ENCODE measurements around the gene BTBD1. TPM values are rescaled to one million over a fixed set of nuclear protein-coding genes. Genes with fewer than 3 reads are reported as not detected.
A peak's percentile ranks its signal among the peaks of the same experiment; 100 is the strongest.

Gene BTBD1
- total RNA-seq, 4 donors from 2014 or later = 79.8 to 105 (median 99.4) TPM

GRCh38 chr15:82995076-82995475 lies 72.0 kb downstream of the BTBD1 start:
- peaks cover 0 to 4% (median 1%) of the 10 kb centered on the region in 4 donors for H3K4me1 ChIP-seq
- TF ChIP-seq POLR2A (IDR thresholded peaks at IDR 0.05) = no peak
- no peak for TF ChIP-seq CTCF (IDR thresholded peaks at IDR 0.05)
- TF ChIP-seq EP300 (IDR thresholded peaks at IDR 0.05) = no peak
- H3K4me3 ChIP-seq = no peak overlapping the region
- DNase-seq (ENCODE audit: low spot score in 2 of 2) = no peak
- no peaks in the 10 kb centered on the region for H3K27me3 ChIP-seq
- peaks cover 0 to 26% (median 0%) of the 10 kb centered on the region in 3 donors for H3K36me3 ChIP-seq
- WGBS, 2 donors = 83 to 97% methylated on average over 2 of the region's 2 CpGs
- H3K9me3 ChIP-seq = no peaks in the 10 kb centered on the region
- H3K27ac ChIP-seq = no peak overlapping the region

- H3K36me3 ChIP-seq = peaks cover 0 to 41% (median 0%) of the 10 kb centered on the region in 3 donors
- no peak overlapping the region for H3K4me3 ChIP-seq
- no peak overlapping the region for H3K27ac ChIP-seq
- DNase-seq (ENCODE audit: low spot score in 2 of 2) = no peak
- TF ChIP-seq EP300 (IDR thresholded peaks at IDR 0.05) (no peak), POLR2A (IDR thresholded peaks at IDR 0.05) (no peak)
- H3K9me3 ChIP-seq = no peaks in the 10 kb centered on the region
- H3K27me3 ChIP-seq = no peaks in the 10 kb centered on the region
- WGBS, 2 donors = 55 to 56% methylated on average over 4 of the region's 4 CpGs
- peaks cover 0 to under 1% (median 0%) of the 10 kb centered on the region in 4 donors for H3K4me1 ChIP-seq
These were observed 73.9 kb downstream of the BTBD1 start for GRCh38 chr15:82993144-82993543.

GRCh38 chr15:82992436-82992998 lies 74.5 kb downstream of the BTBD1 start:
- 79 to 80% methylated on average over 3 of the region's 3 CpGs for WGBS, 2 donors

GRCh38 chr15:82986442-82986780 lies 80.6 kb downstream of the BTBD1 start:
- WGBS, 2 donors = 0 to 1% methylated on average over 12 of the region's 12 CpGs
- Histone ChIP-seq H3K27ac (peak overlapping the region in 3 of 4 donors; percentile 56 to 78 (median 76)), H3K9me3 (no peaks in the 10 kb centered on the region), H3K27me3 (no peaks in the 10 kb centered on the region), H3K4me3 (peak overlapping the region; percentile 75 to 88 (median 80)), H3K36me3 (peaks cover 0 to 27% (median 0%) of the 10 kb centered on the region in 3 donors), H3K4me1 (peaks cover 0 to 27% (median 9%) of the 10 kb centered on the region in 4 donors)
- DNase-seq (ENCODE audit: low spot score in 2 of 2) = no peak
- no peak for TF ChIP-seq CTCF (IDR thresholded peaks at IDR 0.05)
- no peak for TF ChIP-seq POLR2A (IDR thresholded peaks at IDR 0.05)
- no peak for TF ChIP-seq EP300 (IDR thresholded peaks at IDR 0.05)

More at GRCh38 chr15:82992436-82992998, 74.5 kb downstream of the BTBD1 start:
- Histone ChIP-seq H3K36me3 (peaks cover 0 to 43% (median 0%) of the 10 kb centered on the region in 3 donors), H3K9me3 (no peaks in the 10 kb centered on the region), H3K4me1 (peaks cover 0 to 5% (median 2%) of the 10 kb centered on the region in 4 donors), H3K4me3 (no peak overlapping the region), H3K27ac (no peak overlapping the region), H3K27me3 (no peaks in the 10 kb centered on the region)
- DNase-seq (ENCODE audit: low spot score in 2 of 2) = no peak
- TF ChIP-seq EP300 (IDR thresholded peaks at IDR 0.05) = no peak
- no peak for TF ChIP-seq CTCF (IDR thresholded peaks at IDR 0.05)
- TF ChIP-seq POLR2A (IDR thresholded peaks at IDR 0.05) = no peak

GRCh38 chr15:82985688-82986441 lies 81.2 kb downstream of the BTBD1 start, which contains the start of gene RAMAC:
TSS of gene RAMAC (plus strand) at chr15:82986210. CDS start at chr15:82989019, 2,809 bp downstream.
- WGBS, 2 donors = 2 to 3% methylated on average over 35 to 45 of the region's 45 CpGs
- no peaks in the 10 kb centered on the region for H3K27me3 ChIP-seq
- H3K9me3 ChIP-seq = no peaks in the 10 kb centered on the region
- no peak for TF ChIP-seq CTCF (IDR thresholded peaks at IDR 0.05)
- peak in 1 of 2 donors; percentile 86 for TF ChIP-seq EP300 (IDR thresholded peaks at IDR 0.05)
- DNase-seq (ENCODE audit: low spot score in 2 of 2) = peak; percentile 83 to 93
- H3K4me1 ChIP-seq = peaks cover 0 to 27% (median 9%) of the 10 kb centered on the region in 4 donors
- peak within 1 kb of the TSS; percentile 55 to 78 (median 66) for H3K27ac ChIP-seq
- H3K4me3 ChIP-seq = peak within 1 kb of the TSS; percentile 75 to 88 (median 80)
- peaks cover 0 to 22% (median 0%) of the 10 kb centered on the region in 3 donors for H3K36me3 ChIP-seq
